GM12892 (cell line): ENCODE measurements around the gene CCDC27.

Source experiments
- POLR2A ChIP-seq: IDR thresholded peaks from 2 replicates; pipeline ENCODE4 v1.6.1; 2011; ENCODE audit warnings: low read depth, low read length, control low read depth
- POLR2AphosphoS5 ChIP-seq: IDR thresholded peaks from 2 replicates; pipeline ENCODE4 v1.6.1; 2011; ENCODE audit warnings: low read depth, low read length, control low read depth

DNA sequence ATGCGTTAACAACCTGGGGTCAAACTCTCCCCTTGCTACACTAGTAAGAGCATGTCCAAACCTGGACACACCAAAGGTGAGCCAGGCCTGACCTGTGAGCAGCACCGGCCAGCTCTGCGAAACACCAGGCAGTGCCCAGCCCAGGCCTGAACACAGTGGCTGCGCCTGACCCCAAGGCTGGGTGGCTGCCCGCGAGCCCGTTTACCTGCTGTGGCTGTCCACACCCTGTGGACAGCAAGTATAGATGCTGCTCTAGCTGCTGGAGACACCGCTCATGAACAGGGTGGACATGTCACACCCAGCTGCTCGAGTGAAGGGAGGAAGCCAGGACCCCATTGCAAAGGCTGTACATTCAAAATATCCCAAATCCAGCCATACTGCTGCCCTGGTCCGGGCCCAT lies 7.6 kb upstream of the CCDC27 start:
- TF ChIP-seq POLR2A (no peak), POLR2AphosphoS5 (no peak)
